Tibial nerve (tissue), 4 donors: Measurements from ENCODE around the gene SGSM1. TPM values are rescaled to one million over a fixed set of nuclear protein-coding genes. Genes with fewer than 3 reads are reported as not detected.

Experiments
- DNase-seq, 2 donors: peaks; one replicate each; pipeline ENCODE4 v3.0.0-alpha.2; 2019; ENCODE audit warnings: low spot score in 2 of 2
- H3K27ac ChIP-seq, 4 donors: fragments of 200-600 bp; sonication (generic) in 3 of 4; one replicate each; pipeline ENCODE4 v1.5.1; 2017 to 2019; ENCODE audit warnings: mild to moderate bottlenecking in 1 of 4
- H3K27me3 ChIP-seq, 2 donors: fragments of 200-600 bp; sonication (generic) in 1 of 2; one replicate each; pipeline versions ENCODE4 v1.5.1 to v1.6.0; 2017 to 2019
- H3K36me3 ChIP-seq, 3 donors: fragments of 200-600 bp; sonication (generic); one replicate each; pipeline ENCODE4 v1.5.1; 2018 to 2019
- H3K4me1 ChIP-seq, 4 donors: fragments of 200-600 bp; sonication (generic) in 3 of 4; one replicate each; pipeline ENCODE4 v1.5.1; 2017 to 2019
- H3K4me3 ChIP-seq, 4 donors: fragments of 200-600 bp; sonication (generic) in 3 of 4; one replicate each; pipeline ENCODE4 v1.5.1; 2017 to 2019; ENCODE audit warnings: mild to moderate bottlenecking in 1 of 4, moderate library complexity in 1 of 4
- H3K9me3 ChIP-seq, 4 donors: fragments of 200-600 bp; sonication (generic) in 3 of 4; one replicate each; pipeline ENCODE4 v1.5.1; 2017 to 2019
- EP300 ChIP-seq, 2 donors: sonication (generic); formaldehyde crosslinking; IDR thresholded peaks; one replicate each; pipeline ENCODE4 v1.6.1; 2017; ENCODE audit warnings: antibody characterized with exemption in 2 of 2, mild to moderate bottlenecking in 1 of 2
- POLR2A ChIP-seq, 2 donors: fragments of 450-650 bp; IDR thresholded peaks; one replicate each; pipeline ENCODE4 v1.6.1; 2017; ENCODE audit warnings: antibody characterized with exemption in 2 of 2, mild to moderate bottlenecking in 2 of 2, moderate library complexity in 2 of 2
- WGBS, 2 donors: methylation state at CpG; one replicate each; pipeline ENCODE4 v1.1.5; 2018; 5-methylcytosine and 5-hydroxymethylcytosine counted together
- total RNA-seq, 4 donors: library from RNA; depleted of rRNA; stranded (reverse); fragments of >200 nt; gene quantifications; one replicate each; pipeline ENCODE4 v1.1.0, GENCODE V29; 2016
- TF ChIP-seq, protein P1 (sequence below), 5 experiments: fragments of 200-600 bp in 3 of 5; fragments of 450-650 bp in 2 of 5; sonication (generic) in 3 of 5; IDR thresholded peaks; one replicate each; pipeline ENCODE4 v1.5.1; 2016 to 2019; ENCODE audit warnings: antibody characterized with exemption in 5 of 5, mild to moderate bottlenecking in 3 of 5, moderate library complexity in 2 of 5

Gene SGSM1
- total RNA-seq, 4 donors from 2014 or later, result 0.22 to 1.5 (median 0.70) TPM

DNA sequence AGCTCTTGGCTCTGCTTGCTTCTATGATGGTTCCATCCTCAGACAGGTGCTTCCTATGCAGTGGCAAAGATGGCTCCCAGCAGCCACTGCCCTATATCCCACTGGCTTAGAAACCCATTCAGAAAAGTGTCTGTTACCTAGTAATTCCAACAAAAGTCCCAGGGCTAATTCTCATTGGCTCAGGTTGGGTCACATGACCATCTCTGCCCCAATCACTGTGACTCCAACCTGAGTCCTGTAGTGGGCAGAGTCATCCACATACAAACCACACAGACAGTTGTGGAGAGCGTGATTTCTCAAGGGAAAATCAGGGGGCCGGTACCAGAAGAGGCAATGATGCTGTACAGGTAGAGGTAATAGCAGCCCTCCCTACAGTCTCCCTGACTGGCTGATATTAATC is 73.0 kb downstream of the SGSM1 start:
- no peak for TF ChIP-seq EP300 (IDR thresholded peaks at IDR 0.05)
- no peak for TF ChIP-seq POLR2A (IDR thresholded peaks at IDR 0.05)
- TF ChIP-seq, protein P1, sequence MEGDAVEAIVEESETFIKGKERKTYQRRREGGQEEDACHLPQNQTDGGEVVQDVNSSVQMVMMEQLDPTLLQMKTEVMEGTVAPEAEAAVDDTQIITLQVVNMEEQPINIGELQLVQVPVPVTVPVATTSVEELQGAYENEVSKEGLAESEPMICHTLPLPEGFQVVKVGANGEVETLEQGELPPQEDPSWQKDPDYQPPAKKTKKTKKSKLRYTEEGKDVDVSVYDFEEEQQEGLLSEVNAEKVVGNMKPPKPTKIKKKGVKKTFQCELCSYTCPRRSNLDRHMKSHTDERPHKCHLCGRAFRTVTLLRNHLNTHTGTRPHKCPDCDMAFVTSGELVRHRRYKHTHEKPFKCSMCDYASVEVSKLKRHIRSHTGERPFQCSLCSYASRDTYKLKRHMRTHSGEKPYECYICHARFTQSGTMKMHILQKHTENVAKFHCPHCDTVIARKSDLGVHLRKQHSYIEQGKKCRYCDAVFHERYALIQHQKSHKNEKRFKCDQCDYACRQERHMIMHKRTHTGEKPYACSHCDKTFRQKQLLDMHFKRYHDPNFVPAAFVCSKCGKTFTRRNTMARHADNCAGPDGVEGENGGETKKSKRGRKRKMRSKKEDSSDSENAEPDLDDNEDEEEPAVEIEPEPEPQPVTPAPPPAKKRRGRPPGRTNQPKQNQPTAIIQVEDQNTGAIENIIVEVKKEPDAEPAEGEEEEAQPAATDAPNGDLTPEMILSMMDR (IDR thresholded peaks at IDR 0.05), result no peak
- WGBS, 2 donors, result 89 to 97% methylated on average over 2 of the region's 2 CpGs

DNA sequence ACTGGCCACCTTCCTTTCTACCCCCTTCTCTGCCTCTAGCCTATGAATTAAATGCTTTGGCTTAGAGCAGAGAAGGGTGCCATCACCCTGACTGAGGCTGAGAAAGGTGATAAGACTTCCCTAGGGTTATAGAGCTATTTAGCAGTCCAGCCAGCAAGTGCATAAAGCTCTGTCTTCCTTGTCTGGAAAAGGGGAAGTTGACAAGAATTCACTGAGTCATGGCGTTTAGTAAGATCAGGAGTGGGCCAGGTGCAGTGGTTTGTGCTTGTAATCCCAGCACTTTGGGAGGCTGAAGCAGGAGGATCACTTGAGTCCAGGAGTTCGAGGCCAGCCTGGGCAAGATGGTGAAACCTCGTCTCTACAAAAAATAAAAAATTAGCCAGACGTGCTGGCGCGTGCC is 77.4 kb downstream of the SGSM1 start:
- DNase-seq, result no peak
- H3K4me3 ChIP-seq, result no peak overlapping the region
- H3K27me3 ChIP-seq, result no peaks in the 10 kb centered on the region
- peaks cover 0 to 29% (median 0%) of the 10 kb centered on the region in 3 donors for H3K36me3 ChIP-seq
- no peak overlapping the region for H3K27ac ChIP-seq
- no peak for TF ChIP-seq EP300 (IDR thresholded peaks at IDR 0.05)
- TF ChIP-seq, protein P1 (IDR thresholded peaks at IDR 0.05), result no peak
- no peak for TF ChIP-seq POLR2A (IDR thresholded peaks at IDR 0.05)
- 83 to 89% methylated on average over 6 of the region's 6 CpGs for WGBS, 2 donors
- H3K4me1 ChIP-seq, result no peaks in the 10 kb centered on the region
- no peaks in the 10 kb centered on the region for H3K9me3 ChIP-seq

More for the DNA sequence above, 73.0 kb downstream of the SGSM1 start:
- H3K4me1 ChIP-seq, result no peaks in the 10 kb centered on the region
- DNase-seq, result no peak
- H3K9me3 ChIP-seq, result peaks cover 0 to 8% (median 0%) of the 10 kb centered on the region in 4 donors
- no peaks in the 10 kb centered on the region for H3K27me3 ChIP-seq
- H3K36me3 ChIP-seq, result peaks cover 0 to 44% (median 0%) of the 10 kb centered on the region in 3 donors
- H3K4me3 ChIP-seq, result no peak overlapping the region
- no peak overlapping the region for H3K27ac ChIP-seq

DNA sequence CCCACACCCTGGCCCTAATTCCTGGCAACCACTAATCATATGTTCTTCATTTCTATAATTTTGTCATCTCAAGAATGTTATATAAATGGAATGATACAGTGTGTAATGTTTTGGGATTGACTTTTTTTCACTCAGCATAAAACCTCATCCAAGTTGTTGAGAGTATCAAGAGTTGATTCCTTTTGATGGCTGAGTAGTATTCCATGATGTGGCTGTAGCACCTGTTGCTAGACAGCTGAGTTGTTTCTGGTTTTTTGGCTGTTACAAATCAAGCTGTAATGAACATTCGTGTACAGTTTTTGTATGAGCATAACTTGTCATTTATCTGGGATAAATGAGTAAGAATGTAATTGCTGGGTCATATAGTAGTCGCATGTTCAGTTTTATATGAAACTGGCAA is 81.2 kb downstream of the SGSM1 start:
- Histone ChIP-seq H3K4me3 (no peak overlapping the region), H3K27ac (no peak overlapping the region), H3K9me3 (no peaks in the 10 kb centered on the region), H3K4me1 (no peaks in the 10 kb centered on the region), H3K27me3 (no peaks in the 10 kb centered on the region), H3K36me3 (peaks cover 0 to 6% (median 0%) of the 10 kb centered on the region in 3 donors)
- no peak for DNase-seq
- WGBS, 2 donors, result 86 to 88% methylated on average over 2 of the region's 2 CpGs
- TF ChIP-seq EP300 (IDR thresholded peaks at IDR 0.05), result no peak
- TF ChIP-seq, protein P1 (IDR thresholded peaks at IDR 0.05), result no peak
- no peak for TF ChIP-seq POLR2A (IDR thresholded peaks at IDR 0.05)

DNA sequence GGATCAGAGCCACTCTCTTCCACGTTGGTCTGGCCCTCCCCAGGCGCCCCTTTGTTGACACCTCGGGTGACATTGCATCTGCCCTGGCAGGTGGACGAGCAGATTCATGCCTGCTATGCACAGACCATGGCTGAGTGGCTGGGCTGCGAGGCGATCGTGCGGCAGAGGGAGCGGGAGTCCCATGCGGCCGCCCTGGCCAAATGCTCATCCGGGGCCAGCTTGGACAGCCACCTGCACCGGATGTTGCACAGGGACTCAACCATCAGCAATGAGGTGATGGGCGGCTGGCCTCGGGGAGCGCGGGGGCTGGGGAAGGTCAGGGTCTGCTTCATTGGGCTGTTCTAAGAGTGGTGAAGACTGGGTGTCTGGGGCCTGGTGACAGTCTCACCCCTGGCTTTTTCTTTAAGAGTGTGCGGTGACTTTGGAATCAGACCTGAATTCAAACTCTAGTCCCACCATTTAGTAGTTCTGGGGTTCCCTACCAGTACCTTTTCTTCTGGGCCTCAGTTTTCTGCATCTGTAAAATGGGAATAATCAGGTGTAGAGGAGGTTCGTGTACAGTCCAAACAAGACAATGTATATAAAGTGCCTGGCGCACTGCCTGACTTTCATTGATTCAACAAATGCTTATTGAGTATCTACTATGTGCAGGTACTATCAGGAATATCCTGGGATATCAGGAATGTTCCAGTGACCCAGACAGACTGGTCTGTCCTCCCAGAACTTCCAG is 87.5 kb downstream of the SGSM1 start:
- DNase-seq, result no peak
- Histone ChIP-seq H3K27ac (peak overlapping the region in 3 of 4 donors; percentile 52 to 88 (median 69)), H3K9me3 (no peaks in the 10 kb centered on the region), H3K27me3 (no peaks in the 10 kb centered on the region), H3K36me3 (peaks cover 0 to 15% (median 0%) of the 10 kb centered on the region in 3 donors), H3K4me1 (peaks cover 0 to 16% (median 0%) of the 10 kb centered on the region in 4 donors), H3K4me3 (no peak overlapping the region)
- 89 to 93% methylated on average over 16 to 20 of the region's 20 CpGs for WGBS, 2 donors
- TF ChIP-seq, protein P1 (IDR thresholded peaks at IDR 0.05), result no peak
- no peak for TF ChIP-seq POLR2A (IDR thresholded peaks at IDR 0.05)
- TF ChIP-seq EP300 (IDR thresholded peaks at IDR 0.05), result no peak

DNA sequence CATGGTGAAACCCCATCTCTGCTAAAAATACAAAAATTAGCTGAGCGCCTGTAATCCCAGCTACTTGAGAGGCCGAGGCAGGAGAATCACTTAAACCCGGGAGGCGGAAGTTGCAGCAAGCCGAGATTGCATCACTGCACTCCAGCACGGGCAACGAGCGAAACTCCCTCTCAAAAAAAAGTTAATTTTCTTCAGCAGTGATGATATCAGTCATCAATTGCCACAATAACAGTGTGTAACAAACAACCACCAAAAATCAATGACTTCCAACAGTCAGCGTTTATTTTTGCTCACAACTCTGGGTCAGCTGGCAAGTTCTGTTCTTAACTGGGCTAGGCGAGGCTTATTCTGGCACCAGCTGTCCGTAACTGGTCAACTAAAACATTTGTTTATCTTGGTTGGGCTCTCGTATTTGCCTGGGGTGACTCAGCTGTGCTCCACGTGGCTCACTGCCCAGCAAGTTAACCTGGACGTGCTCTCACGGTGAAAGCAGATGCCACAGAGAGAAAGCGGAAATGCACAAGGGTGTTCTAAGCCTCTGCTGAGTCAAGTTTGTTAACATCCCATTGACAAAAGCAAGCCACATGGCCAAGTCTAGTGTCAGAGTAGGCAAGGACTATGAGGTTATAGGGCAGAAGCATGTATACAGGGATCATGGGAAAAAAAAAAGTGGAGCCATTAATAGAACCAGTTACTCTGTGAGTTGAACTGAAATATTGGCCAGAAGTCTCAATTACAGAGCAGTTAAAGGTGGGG is 88.4 kb downstream of the SGSM1 start:
- no peaks in the 10 kb centered on the region for H3K27me3 ChIP-seq
- H3K4me1 ChIP-seq, result peaks cover 0 to 16% (median 0%) of the 10 kb centered on the region in 4 donors
- no peak overlapping the region for H3K4me3 ChIP-seq
- H3K36me3 ChIP-seq, result peaks cover 0 to 17% (median 0%) of the 10 kb centered on the region in 3 donors
- H3K9me3 ChIP-seq, result no peaks in the 10 kb centered on the region
- DNase-seq, result peak; percentile 73 to 75
- peak overlapping the region; percentile 7 to 88 (median 60) for H3K27ac ChIP-seq
- 34 to 41% methylated on average over 16 of the region's 16 CpGs for WGBS, 2 donors
- peak in 1 of 2 donors; percentile 73 for TF ChIP-seq EP300 (IDR thresholded peaks at IDR 0.05)
- TF ChIP-seq POLR2A (IDR thresholded peaks at IDR 0.05), result no peak
